Skin epidermis (tissue), 12 donors: ENCODE measurements around the gene CD300H.

Experiments
- H3K27ac ChIP-seq, 21 experiments: fragments of 200-600 bp; sonication (generic) in 11 of 21; one replicate each; pipeline ENCODE4 v1.5.0; 2020; ENCODE audit warnings: mild to moderate bottlenecking in 3 of 21, inconsistent platforms in 2 of 21, moderate library complexity in 2 of 21
- H3K4me3 ChIP-seq, 7 experiments: fragments of 200-600 bp; sonication (generic) in 2 of 7; one replicate each; pipeline ENCODE4 v1.5.0; 2020; ENCODE audit warnings: inconsistent platforms in 2 of 7, mild to moderate bottlenecking in 2 of 7, moderate library complexity in 1 of 7

CD300H gene

GRCh38 chr17:74555427-74555940 is 11.8 kb downstream of the CD300H start:
- Histone ChIP-seq H3K4me3 (no peak overlapping the region), H3K27ac (no peak overlapping the region)

- no peak overlapping the region for H3K27ac ChIP-seq
- H3K4me3 ChIP-seq = no peak overlapping the region
Measured at GRCh38 chr17:74554909-74555308, 12.4 kb downstream of the CD300H start.

GRCh38 chr17:74552037-74552436 is 15.3 kb downstream of the CD300H start:
- Histone ChIP-seq H3K27ac (no peak overlapping the region), H3K4me3 (no peak overlapping the region)

GRCh38 chr17:74550602-74551001 is 16.7 kb downstream of the CD300H start:
- Histone ChIP-seq H3K4me3 (no peak overlapping the region), H3K27ac (no peak overlapping the region)

- Histone ChIP-seq H3K4me3 (no peak overlapping the region), H3K27ac (no peak overlapping the region)
Measured at GRCh38 chr17:74549343-74549742, 18.0 kb downstream of the CD300H start.

GRCh38 chr17:74547736-74548135 is 19.6 kb downstream of the CD300H start:
- H3K27ac ChIP-seq = no peak overlapping the region
- H3K4me3 ChIP-seq = no peak overlapping the region

GRCh38 chr17:74547264-74547663 is 20.0 kb downstream of the CD300H start:
- no peak overlapping the region for H3K27ac ChIP-seq
- no peak overlapping the region for H3K4me3 ChIP-seq

GRCh38 chr17:74546586-74546985 is 20.7 kb downstream of the CD300H start:
- no peak overlapping the region for H3K4me3 ChIP-seq
- peak overlapping the region in 4 of 21 experiments; percentile 45 to 70 (median 48) for H3K27ac ChIP-seq

- H3K27ac ChIP-seq = peak within 1 kb of the TSS in 13 of 21 experiments; percentile 15 to 70 (median 40)
- peak within 1 kb of the TSS in 3 of 7 experiments; percentile 6 to 13 (median 8) for H3K4me3 ChIP-seq
Measured at GRCh38 chr17:74545843-74546230, 21.5 kb downstream of the CD300H start, which contains the start of gene CD300C. CD300C (minus strand) TSS chr17:74546115; CDS start chr17:74545782, 333 bp downstream.

GRCh38 chr17:74544991-74545842 is 22.1 kb downstream of the CD300H start:
- H3K27ac ChIP-seq = peak overlapping the region in 13 of 21 experiments; percentile 15 to 70 (median 40)
- H3K4me3 ChIP-seq = peak overlapping the region in 3 of 7 experiments; percentile 6 to 13 (median 8)

GRCh38 chr17:74543891-74544760 is 23.2 kb downstream of the CD300H start:
- Histone ChIP-seq H3K4me3 (no peak overlapping the region), H3K27ac (no peak overlapping the region)

GRCh38 chr17:74543406-74543805 is 23.9 kb downstream of the CD300H start:
- no peak overlapping the region for H3K27ac ChIP-seq
- H3K4me3 ChIP-seq = no peak overlapping the region

- Histone ChIP-seq H3K4me3 (no peak overlapping the region), H3K27ac (no peak overlapping the region)
Measured at GRCh38 chr17:74542727-74543383, 24.5 kb downstream of the CD300H start.

GRCh38 chr17:74542166-74542565 is 25.1 kb downstream of the CD300H start:
- H3K27ac ChIP-seq = no peak overlapping the region
- no peak overlapping the region for H3K4me3 ChIP-seq

- no peak overlapping the region for H3K4me3 ChIP-seq
- no peak overlapping the region for H3K27ac ChIP-seq
Measured at GRCh38 chr17:74541176-74542111, 25.9 kb downstream of the CD300H start.

GRCh38 chr17:74539281-74539820 is 28.0 kb downstream of the CD300H start:
- Histone ChIP-seq H3K27ac (no peak overlapping the region), H3K4me3 (no peak overlapping the region)

GRCh38 chr17:74536890-74537289 is 30.4 kb downstream of the CD300H start:
- H3K4me3 ChIP-seq = no peak overlapping the region
- H3K27ac ChIP-seq = no peak overlapping the region

GRCh38 chr17:74532115-74532514 is 35.2 kb downstream of the CD300H start:
- Histone ChIP-seq H3K4me3 (no peak overlapping the region), H3K27ac (no peak overlapping the region)
